Peyer's patch (tissue), 4 donors: ENCODE data around the gene PRMT7.

ENCODE experiments used
- CTCF ChIP-seq, 6 experiments: fragments of 450-650 bp in 4 of 6; fragments of 200-600 bp in 2 of 6; sonication (generic) in 1 of 6; IDR thresholded peaks; one replicate each; pipeline ENCODE4 v1.5.1; 2017 to 2019; ENCODE audit warnings: antibody characterized with exemption in 6 of 6, mild to moderate bottlenecking in 3 of 6, moderate library complexity in 1 of 6
- POLR2A ChIP-seq, 2 donors: fragments of 450-650 bp; IDR thresholded peaks; one replicate each; pipeline ENCODE4 v1.5.1; 2017; ENCODE audit warnings: antibody characterized with exemption in 2 of 2, mild to moderate bottlenecking in 2 of 2, moderate library complexity in 2 of 2

- no peak for TF ChIP-seq CTCF (IDR thresholded peaks at IDR 0.05)
- TF ChIP-seq POLR2A (IDR thresholded peaks at IDR 0.05): no peak
Observed at GRCh38 chr16:68368301-68368888, 57.6 kb downstream of the PRMT7 start.
